SK-N-MC (cell line): Measurements from ENCODE around the gene DGCR2.

Experiments used
- EZH2 ChIP-seq: fragments of 200-600 bp; sonication (generic); IDR thresholded peaks from one replicate; pipeline ENCODE4 v1.6.1; 2017; ENCODE audit warnings: antibody characterized with exemption
- FOXP2 ChIP-seq: optimal IDR thresholded peaks from 2 replicates; pipeline ENCODE3; 2011; ENCODE audit warnings: mild to moderate bottlenecking, moderate library complexity; ENCODE audit not compliant: insufficient read depth; ENCODE audit errors: extremely low read length, control extremely low read depth
- POLR2AphosphoS5 ChIP-seq: IDR thresholded peaks from 2 replicates; pipeline ENCODE4 v1.6.1; 2012; ENCODE audit warnings: mild to moderate bottlenecking, low read depth, low read length, borderline replicate concordance

DNA sequence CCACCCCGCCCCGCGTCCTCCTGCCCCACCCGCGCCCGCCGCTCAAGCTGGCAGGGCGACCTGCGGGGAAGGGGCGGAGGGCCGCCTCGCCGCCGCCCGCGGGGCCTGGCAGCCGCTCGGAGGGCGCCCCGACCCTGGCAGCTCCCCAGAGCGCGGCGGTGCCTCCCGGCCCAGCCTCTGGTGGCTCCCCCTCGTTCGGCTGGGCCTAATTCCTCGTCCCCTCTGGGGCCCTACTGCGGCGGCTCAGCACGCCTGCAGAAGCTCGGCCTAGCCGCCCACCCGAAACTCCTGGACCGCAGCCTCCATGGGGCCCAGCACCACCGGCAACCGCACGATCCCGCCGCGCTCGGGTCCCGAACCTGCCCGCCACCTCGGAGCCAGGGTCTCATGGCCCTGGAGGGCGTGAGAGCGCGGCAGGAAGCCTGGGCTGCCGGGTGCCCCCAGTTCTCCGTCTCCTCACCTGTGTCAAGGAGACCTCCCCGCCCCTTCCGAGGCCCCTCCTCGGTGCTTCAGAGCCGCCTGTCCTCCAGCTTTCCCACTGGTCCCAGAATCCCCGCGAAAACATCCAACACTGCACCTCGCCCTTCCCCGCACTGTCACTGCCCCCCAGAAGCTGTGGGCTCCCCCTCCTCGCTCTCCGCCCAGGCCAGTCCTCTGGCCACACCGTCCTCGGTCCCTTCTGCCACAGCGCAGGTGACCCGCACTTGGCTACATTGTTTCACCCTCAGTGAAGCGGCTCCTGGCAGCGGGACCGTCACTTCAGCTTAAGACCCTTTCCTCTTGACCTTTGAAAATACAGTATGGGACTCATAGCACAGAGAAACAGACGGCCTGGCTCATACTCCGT is 28.5 kb upstream of the DGCR2 start:
- TF ChIP-seq POLR2AphosphoS5 (no peak), EZH2 (no peak), FOXP2 (no peak)
